Measurements from ENCODE around the gene GALNT17. TPM values are rescaled to one million over a fixed set of nuclear protein-coding genes. Genes with fewer than 3 reads are reported as not detected.

Gene GALNT17
- polyA plus RNA-seq, 1 donor from 2014 or later: 15.7 TPM

DNA sequence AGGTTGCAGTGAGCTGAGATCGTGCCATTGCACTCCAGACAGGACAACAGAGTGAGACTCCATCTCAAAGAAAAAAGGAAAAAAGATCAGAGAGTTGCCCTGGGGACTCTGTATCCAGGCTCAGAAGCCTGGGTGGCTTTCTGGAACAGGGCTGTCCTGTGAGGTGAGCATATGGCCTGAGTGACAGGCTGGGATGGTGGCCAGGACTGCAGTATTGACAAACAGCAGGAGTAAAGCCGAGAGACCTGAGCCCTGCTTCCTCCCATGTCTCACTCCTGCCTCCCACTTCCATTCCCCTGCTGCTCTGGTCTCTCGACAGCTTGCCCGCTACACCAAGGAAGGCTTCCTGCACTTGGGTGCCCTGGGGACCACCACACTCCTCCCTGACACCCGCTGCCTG lies 578.5 kb downstream of the GALNT17 start:
- H3K9me3 ChIP-seq (ENCODE audit: low read length): no peaks in the 10 kb centered on the region
- H3K4me3 ChIP-seq (ENCODE audit: low read length): no peak overlapping the region
- TF ChIP-seq, protein P1, sequence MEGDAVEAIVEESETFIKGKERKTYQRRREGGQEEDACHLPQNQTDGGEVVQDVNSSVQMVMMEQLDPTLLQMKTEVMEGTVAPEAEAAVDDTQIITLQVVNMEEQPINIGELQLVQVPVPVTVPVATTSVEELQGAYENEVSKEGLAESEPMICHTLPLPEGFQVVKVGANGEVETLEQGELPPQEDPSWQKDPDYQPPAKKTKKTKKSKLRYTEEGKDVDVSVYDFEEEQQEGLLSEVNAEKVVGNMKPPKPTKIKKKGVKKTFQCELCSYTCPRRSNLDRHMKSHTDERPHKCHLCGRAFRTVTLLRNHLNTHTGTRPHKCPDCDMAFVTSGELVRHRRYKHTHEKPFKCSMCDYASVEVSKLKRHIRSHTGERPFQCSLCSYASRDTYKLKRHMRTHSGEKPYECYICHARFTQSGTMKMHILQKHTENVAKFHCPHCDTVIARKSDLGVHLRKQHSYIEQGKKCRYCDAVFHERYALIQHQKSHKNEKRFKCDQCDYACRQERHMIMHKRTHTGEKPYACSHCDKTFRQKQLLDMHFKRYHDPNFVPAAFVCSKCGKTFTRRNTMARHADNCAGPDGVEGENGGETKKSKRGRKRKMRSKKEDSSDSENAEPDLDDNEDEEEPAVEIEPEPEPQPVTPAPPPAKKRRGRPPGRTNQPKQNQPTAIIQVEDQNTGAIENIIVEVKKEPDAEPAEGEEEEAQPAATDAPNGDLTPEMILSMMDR (IDR thresholded peaks at IDR 0.05; ENCODE audit: poor library complexity, severe bottlenecking): no peak
- TF ChIP-seq SMC3 (conservative IDR thresholded peaks at IDR 0.05; ENCODE audit: poor library complexity): no peak
- no peak for TF ChIP-seq EZH2 (IDR thresholded peaks at IDR 0.05; ENCODE audit: borderline replicate concordance, insufficient read depth, low read length, poor library complexity, severe bottlenecking)
- TF ChIP-seq TAF1 (IDR thresholded peaks at IDR 0.05; ENCODE audit: low read depth): no peak
- TF ChIP-seq, protein P2, sequence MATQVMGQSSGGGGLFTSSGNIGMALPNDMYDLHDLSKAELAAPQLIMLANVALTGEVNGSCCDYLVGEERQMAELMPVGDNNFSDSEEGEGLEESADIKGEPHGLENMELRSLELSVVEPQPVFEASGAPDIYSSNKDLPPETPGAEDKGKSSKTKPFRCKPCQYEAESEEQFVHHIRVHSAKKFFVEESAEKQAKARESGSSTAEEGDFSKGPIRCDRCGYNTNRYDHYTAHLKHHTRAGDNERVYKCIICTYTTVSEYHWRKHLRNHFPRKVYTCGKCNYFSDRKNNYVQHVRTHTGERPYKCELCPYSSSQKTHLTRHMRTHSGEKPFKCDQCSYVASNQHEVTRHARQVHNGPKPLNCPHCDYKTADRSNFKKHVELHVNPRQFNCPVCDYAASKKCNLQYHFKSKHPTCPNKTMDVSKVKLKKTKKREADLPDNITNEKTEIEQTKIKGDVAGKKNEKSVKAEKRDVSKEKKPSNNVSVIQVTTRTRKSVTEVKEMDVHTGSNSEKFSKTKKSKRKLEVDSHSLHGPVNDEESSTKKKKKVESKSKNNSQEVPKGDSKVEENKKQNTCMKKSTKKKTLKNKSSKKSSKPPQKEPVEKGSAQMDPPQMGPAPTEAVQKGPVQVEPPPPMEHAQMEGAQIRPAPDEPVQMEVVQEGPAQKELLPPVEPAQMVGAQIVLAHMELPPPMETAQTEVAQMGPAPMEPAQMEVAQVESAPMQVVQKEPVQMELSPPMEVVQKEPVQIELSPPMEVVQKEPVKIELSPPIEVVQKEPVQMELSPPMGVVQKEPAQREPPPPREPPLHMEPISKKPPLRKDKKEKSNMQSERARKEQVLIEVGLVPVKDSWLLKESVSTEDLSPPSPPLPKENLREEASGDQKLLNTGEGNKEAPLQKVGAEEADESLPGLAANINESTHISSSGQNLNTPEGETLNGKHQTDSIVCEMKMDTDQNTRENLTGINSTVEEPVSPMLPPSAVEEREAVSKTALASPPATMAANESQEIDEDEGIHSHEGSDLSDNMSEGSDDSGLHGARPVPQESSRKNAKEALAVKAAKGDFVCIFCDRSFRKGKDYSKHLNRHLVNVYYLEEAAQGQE (IDR thresholded peaks at IDR 0.05; ENCODE audit: borderline replicate concordance): no peak
- TF ChIP-seq EP300 (conservative IDR thresholded peaks at IDR 0.05; ENCODE audit: poor library complexity, severe bottlenecking): no peak
- no peak for TF ChIP-seq POLR2AphosphoS5 (IDR thresholded peaks at IDR 0.05)
- TF ChIP-seq RAD21 (conservative IDR thresholded peaks at IDR 0.05): no peak
- no peak for TF ChIP-seq MXI1 (conservative IDR thresholded peaks at IDR 0.05; ENCODE audit: poor library complexity, severe bottlenecking)
- no peak overlapping the region for H3K4me2 ChIP-seq (ENCODE audit: low read length)
- H3F3A ChIP-seq (ENCODE audit: insufficient read depth, low read length, poor library complexity, severe bottlenecking): no peaks in the 10 kb centered on the region
- H2AFZ ChIP-seq (ENCODE audit: low read depth, low read length): no peak overlapping the region
- H3K27me3 ChIP-seq (ENCODE audit: insufficient read depth, low read depth, low read length): no peaks in the 10 kb centered on the region
- no peaks in the 10 kb centered on the region for H3K9me2 ChIP-seq (ENCODE audit: insufficient read depth, low read length)
- no peak overlapping the region for H3K9ac ChIP-seq (ENCODE audit: low read length)
- no peaks in the 10 kb centered on the region for H4K20me1 ChIP-seq (ENCODE audit: insufficient read depth)
- no peak overlapping the region for H3K27ac ChIP-seq (ENCODE audit: low read length)
- no peaks in the 10 kb centered on the region for H3K79me2 ChIP-seq (replicated peaks; ENCODE audit: insufficient read depth, low read length)
- no peaks in the 10 kb centered on the region for H3K36me3 ChIP-seq (ENCODE audit: insufficient read depth, low read length)

DNA sequence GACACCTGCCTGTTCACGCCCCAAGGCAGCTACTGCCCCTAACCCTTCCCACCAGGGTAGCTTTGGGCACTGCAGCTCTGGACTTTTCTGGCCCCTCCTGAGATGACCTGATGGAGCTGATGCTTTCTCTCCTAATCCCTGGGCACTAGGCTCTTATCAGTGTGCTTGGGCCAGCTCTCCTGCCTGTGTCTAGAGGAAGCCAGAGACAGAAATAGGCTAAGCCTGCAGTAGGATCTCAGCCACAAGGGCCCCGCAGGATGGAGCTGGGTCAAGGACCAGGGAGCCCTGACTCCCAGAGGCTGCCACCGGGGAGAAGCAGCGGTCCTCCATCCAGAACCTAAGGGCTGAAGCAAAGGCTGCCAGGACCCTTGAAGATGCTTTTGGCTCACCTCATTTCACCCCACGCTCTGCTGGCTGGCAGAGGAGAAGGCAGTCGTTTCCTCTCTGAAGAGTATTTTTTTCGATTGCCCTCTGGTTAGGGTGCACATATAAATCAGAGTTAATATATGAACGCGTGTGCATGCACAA lies 580.8 kb downstream of the GALNT17 start:
- Histone ChIP-seq H3K36me3 (ENCODE audit: insufficient read depth, low read length) (no peaks in the 10 kb centered on the region), H3K79me2 (replicated peaks; ENCODE audit: insufficient read depth, low read length) (no peaks in the 10 kb centered on the region), H3F3A (ENCODE audit: insufficient read depth, low read length, poor library complexity, severe bottlenecking) (no peaks in the 10 kb centered on the region), H3K9ac (ENCODE audit: low read length) (no peak overlapping the region), H4K20me1 (ENCODE audit: insufficient read depth) (no peaks in the 10 kb centered on the region), H3K9me3 (ENCODE audit: low read length) (no peaks in the 10 kb centered on the region), H3K27me3 (ENCODE audit: insufficient read depth, low read depth, low read length) (no peaks in the 10 kb centered on the region), H3K27ac (ENCODE audit: low read length) (no peak overlapping the region), H3K4me3 (ENCODE audit: low read length) (no peak overlapping the region), H3K4me2 (ENCODE audit: low read length) (no peak overlapping the region), H3K9me2 (ENCODE audit: insufficient read depth, low read length) (no peaks in the 10 kb centered on the region), H2AFZ (ENCODE audit: low read depth, low read length) (no peak overlapping the region)
- TF ChIP-seq POLR2AphosphoS5 (IDR thresholded peaks at IDR 0.05) (no peak), RAD21 (conservative IDR thresholded peaks at IDR 0.05) (no peak), MXI1 (conservative IDR thresholded peaks at IDR 0.05; ENCODE audit: poor library complexity, severe bottlenecking) (no peak), EZH2 (IDR thresholded peaks at IDR 0.05; ENCODE audit: borderline replicate concordance, insufficient read depth, low read length, poor library complexity, severe bottlenecking) (no peak), SMC3 (conservative IDR thresholded peaks at IDR 0.05; ENCODE audit: poor library complexity) (no peak)

Data from neural cell (in vitro differentiated cells).